NCI-H82 treated with DMSO at 0.1 percent for 48 hours (cell line): Measurements from ENCODE around the gene NBAS.
"Not testable (repeated sequence)": the region's sequence is repeated elsewhere in the genome, so short reads cannot be mapped to it uniquely, and the experiment has no call there.

Experiments used
- DNase-seq: peaks from one replicate; lab custom pipeline; 2025; ENCODE audit not compliant: unreplicated experiment; lab: John Stamatoyannopoulos, UW

Gene NBAS

GRCh38 chr2:15480552-15480951, 80.6 kb downstream of the NBAS start:
- DNase-seq = no peak

GRCh38 chr2:15472876-15473275, 88.3 kb downstream of the NBAS start:
- DNase-seq = no peak

DNA sequence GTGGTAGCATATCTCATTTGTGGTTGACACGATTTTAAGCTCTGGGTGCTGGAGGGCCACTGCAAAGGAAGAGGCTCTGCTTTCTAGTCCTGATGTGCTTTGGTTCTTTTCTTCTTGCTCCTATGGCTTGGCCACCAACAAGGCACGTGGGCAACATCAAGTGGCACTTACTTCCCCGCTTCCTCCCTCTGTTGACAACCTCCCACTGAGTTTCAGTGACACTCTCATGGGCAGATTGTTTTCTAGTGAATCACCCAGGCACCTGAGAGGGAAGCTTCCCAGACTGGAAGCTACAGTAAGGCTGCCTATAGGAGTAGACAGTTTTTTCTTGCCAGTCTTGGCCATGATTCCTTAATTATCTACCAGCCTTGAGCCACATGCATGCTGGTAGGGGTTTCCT, 89.0 kb downstream of the NBAS start:
- no peak for DNase-seq

DNA sequence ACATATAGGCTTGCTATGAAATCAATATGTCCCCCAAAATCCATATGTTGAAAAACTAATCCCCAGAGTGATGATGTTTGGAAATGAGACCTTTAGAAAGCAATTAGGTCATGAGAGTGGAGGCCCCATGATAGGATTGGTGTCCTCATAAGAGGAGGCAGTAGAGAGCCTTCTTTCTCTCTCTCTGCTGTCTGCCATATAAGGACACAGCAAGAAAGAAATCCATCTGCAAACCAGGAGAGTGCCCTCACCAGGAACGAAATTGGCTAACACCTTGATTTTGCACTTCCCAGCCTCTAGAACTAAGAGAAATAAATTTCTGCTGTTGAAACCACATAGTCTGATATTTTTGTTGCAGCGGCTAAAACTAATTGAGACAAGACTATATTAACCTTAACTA, 89.5 kb downstream of the NBAS start:
- DNase-seq = no peak

GRCh38 chr2:15460112-15460620, 101.0 kb downstream of the NBAS start:
- DNase-seq = no peak

GRCh38 chr2:15458277-15458676, 102.9 kb downstream of the NBAS start:
- DNase-seq = no peak

- no peak for DNase-seq
Measured at GRCh38 chr2:15457868-15458267, 103.3 kb downstream of the NBAS start.

GRCh38 chr2:15456352-15456751, 104.8 kb downstream of the NBAS start:
- no peak for DNase-seq

- no peak for DNase-seq
Measured at GRCh38 chr2:15450808-15451207, 110.3 kb downstream of the NBAS start.

DNA sequence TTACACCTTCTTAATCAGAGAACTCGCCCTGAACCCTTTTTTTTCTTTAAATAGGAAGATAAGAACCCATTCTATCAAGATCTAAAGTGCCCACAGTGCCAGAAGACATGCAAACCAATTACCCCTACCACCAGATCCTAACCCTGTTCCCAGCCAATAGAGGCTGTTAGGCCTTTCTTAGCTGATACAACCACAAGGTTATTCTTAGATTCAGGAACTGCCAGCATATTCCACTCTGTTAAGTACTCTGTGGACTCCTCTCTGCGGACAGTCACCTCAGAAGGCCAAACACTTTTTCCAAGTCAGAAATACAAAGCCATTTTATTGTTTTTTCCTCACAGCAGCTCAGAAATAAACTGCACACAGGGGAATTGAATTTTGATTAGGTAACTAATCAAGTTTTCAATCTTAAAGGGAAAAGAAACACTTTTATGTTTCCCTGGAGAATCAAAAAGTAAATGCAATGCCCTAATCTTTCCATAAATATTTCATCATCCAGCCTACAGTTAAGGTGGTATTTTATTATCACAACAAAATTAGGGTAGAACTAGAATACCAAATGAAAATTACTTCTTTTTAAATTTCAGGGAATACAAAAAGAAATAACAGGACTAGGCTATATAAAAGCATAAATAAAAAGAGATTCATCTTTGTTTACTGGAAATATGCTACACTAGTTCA, 111.4 kb downstream of the NBAS start:
- DNase-seq = no peak

GRCh38 chr2:15448250-15448839, 112.8 kb downstream of the NBAS start:
- no peak for DNase-seq

DNA sequence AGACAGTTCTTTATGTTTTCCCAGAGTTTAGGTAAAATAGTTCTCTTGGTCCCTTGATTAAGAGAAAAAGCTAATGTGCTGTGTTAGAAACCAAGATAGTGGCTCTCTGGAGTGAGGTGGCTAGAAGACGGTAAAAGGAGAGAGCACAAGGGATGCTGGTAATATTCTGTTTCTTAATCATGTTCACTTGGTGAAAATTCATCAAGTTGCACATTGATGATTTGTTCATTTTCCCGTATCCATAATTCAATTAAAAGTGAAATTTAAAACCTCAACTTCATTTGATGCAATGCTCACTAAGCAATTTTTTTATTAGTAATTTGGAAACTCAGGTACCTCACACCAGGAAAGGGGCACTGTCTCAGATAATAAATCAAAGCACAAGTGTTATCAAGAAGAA, 113.8 kb downstream of the NBAS start:
- no peak for DNase-seq

DNA sequence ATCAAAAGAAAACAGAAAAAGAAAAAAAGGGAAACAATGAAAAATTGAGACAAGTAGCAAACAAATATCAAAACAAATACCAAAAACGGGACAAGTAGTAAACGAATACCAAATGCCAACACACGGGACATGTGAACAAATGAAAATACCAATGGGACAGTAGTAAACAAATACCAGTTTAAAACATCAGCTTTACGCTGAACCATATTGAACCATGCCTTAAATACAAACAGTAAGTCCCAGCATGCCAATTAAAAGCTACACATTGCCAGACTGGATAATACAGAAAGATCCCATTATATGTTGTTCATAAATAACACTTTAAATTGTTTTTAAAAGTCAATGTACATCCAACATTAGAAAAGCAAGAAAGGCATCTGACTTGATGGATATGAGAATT, 114.2 kb downstream of the NBAS start:
- DNase-seq = no peak

DNA sequence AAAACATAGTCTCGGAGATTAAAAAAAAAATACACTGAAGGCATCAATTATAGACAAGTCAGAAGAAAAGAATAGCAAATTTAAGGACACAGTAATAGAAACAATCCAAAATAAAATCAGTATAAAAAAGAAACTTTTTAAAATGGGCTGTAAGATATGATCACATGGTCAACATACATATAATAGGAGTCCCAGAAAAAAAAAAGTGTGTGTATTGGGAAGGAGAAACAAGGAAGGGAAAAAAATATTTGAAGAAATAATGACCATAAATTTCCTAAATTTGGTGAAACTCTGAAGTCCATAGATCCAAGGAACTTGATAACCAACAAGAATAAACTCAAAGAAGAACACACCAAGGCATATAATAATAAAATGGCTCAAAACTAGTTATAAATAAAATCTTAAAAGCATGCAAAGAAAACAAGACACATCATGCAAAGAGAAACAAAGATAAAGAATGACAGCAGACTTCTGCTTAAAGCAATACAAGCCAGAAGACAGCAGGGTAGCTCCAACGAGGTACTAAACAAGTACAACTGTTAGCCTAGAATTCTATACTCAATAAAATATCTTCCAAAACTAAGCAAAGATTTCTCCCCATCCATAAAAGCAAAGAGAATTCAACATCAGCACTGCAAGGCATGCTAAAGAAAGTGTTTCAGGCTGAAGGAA, 115.1 kb downstream of the NBAS start:
- no peak for DNase-seq

- DNase-seq = not testable (repeated sequence)
Measured at GRCh38 chr2:15439768-15440524, 121.2 kb downstream of the NBAS start.

GRCh38 chr2:15439366-15439765, 121.8 kb downstream of the NBAS start:
- not testable (repeated sequence) for DNase-seq

GRCh38 chr2:15436195-15436594, 124.9 kb downstream of the NBAS start:
- DNase-seq = no peak

DNA sequence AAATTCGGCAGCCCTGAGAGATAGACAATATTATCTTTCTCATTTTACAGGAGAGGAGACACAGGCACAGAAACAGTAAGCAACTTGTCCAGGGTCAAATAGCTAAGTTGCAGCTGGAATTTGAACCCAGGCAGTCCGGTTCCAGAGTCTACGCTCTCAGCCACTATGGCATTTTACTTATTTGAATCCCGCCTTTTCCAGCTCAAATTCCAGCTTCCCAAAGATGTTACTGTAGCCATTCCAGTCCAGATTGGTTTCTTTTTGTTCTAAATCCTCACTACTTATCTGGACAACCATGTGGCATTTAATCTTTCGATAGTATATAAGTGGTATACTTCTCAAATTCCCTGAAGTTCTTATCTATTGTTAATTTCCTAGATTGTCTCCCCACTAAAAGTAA, 125.7 kb downstream of the NBAS start:
- DNase-seq = no peak

GRCh38 chr2:15432642-15433256, 128.4 kb downstream of the NBAS start:
- DNase-seq = peak; percentile 82

GRCh38 chr2:15429032-15429431, 132.1 kb downstream of the NBAS start:
- no peak for DNase-seq

DNA sequence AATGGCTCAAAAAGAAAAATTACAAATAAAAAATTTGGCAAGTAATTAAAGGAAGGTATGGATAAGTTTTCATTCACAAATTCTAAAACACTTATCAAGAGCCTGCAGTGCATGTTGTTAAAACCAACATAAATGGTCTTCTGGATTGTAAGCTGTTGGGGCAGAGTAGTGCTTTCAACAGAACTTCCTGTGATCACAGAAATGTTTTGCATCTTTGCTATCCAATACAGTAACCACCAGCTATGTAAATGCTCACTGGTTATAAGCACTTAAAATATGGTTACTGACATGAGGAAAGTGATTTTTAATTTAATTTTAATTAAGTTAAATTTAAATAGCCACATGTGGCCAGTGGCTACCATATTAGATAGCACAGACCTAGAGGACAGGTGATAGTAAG, 133.1 kb downstream of the NBAS start:
- no peak for DNase-seq
